Endothelial cell of umbilical vein (primary cell): ENCODE data around the gene CDK5RAP2.

Experiments
- CTCF ChIP-seq, 2 donors: IDR thresholded peaks; 1 replicate in 1 of 2; 2 replicates in 1 of 2; pipeline ENCODE4 v1.5.1; 2011; ENCODE audit warnings: low read length in 2 of 2, mild to moderate bottlenecking in 2 of 2, moderate library complexity in 2 of 2, control low read depth in 1 of 2, inconsistent platforms in 1 of 2, low read depth in 1 of 2; ENCODE audit not compliant: insufficient read depth in 1 of 2; ENCODE audit errors: extremely low read depth in 1 of 2
- EZH2 ChIP-seq: IDR thresholded peaks from 2 replicates; pipeline ENCODE4 v1.6.1; 2012; ENCODE audit warnings: borderline replicate concordance, low read depth, mild to moderate bottlenecking, moderate library complexity, low read length, inconsistent platforms; ENCODE audit not compliant: severe bottlenecking
- GATA2 ChIP-seq: IDR thresholded peaks from 2 replicates; pipeline ENCODE4 v1.7.0; 2011; ENCODE audit warnings: low read depth, mild to moderate bottlenecking, moderate library complexity, mixed read lengths, low read length; ENCODE audit not compliant: insufficient read length, insufficient read depth
- MAX ChIP-seq: IDR thresholded peaks from 2 replicates; pipeline ENCODE4 v1.6.1; 2011; ENCODE audit not compliant: insufficient read depth, insufficient read length
- POLR2A ChIP-seq: IDR thresholded peaks from 2 replicates; pipeline ENCODE4 v1.6.1; 2012; ENCODE audit warnings: low read depth, mild to moderate bottlenecking, control low read depth, low read length
- POLR2AphosphoS5 ChIP-seq: IDR thresholded peaks from 2 replicates; pipeline ENCODE4 v1.6.1; 2012; ENCODE audit warnings: low read depth, mild to moderate bottlenecking, control low read depth, low read length, moderate library complexity; ENCODE audit not compliant: insufficient read depth

DNA sequence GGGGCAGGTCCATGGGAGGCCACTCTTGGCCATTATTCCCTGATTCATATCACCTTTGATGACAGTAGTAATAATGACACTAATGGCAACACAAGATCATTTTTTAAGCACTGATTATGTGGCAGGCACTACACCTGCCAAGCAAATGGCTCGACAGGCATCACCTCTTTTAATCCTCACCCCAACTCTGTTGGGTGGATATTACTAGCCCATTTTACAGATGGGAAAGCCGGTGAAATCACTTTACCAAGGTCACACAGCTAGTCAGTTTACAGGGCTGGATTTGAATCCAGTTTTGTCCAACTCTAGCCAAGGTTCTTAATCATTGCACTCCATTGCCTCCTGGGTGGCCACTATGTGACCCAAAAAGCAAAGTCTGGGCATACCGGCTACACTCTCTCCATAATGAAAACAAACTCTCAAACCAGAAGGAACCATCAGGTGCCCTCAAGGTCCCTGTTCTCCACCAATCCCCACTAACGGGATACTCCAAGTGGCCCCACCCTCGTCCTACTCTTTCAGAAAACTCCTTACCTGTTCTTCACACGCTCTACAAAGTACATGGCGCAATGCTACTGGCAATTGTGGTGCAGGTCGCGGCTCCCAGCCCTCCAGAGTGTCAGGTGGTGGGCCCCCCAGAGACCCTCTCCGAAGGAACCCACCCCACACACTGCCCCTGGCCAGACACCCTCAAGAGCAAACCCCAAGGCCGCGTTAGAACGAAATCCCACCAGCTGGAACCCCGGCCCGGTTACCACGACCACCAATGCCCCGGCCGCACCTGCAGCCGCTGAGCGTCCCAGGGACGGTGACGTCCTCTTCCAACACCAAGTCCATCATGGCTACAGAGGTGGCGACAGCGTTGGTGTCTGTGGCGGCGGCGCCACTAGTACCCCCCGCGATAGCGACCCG lies 572 bp downstream of the CDK5RAP2 start:
- TF ChIP-seq CTCF (IDR thresholded peaks at IDR 0.05; ENCODE audit: extremely low read depth in 1 of 2, insufficient read depth in 1 of 2, low read depth in 1 of 2, low read length in 2 of 2) (no peak), EZH2 (no peak), POLR2A (no peak), MAX (no peak), POLR2AphosphoS5 (no peak), GATA2 (no peak)
